ENCODE results near the gene ADM5. TPM values are rescaled to one million over a fixed set of nuclear protein-coding genes. Genes with fewer than 3 reads are reported as not detected.

ADM5 gene
- total RNA-seq, 4 donors from 2014 or later: 0.83 to 4.1 (median 2.5) TPM

DNA sequence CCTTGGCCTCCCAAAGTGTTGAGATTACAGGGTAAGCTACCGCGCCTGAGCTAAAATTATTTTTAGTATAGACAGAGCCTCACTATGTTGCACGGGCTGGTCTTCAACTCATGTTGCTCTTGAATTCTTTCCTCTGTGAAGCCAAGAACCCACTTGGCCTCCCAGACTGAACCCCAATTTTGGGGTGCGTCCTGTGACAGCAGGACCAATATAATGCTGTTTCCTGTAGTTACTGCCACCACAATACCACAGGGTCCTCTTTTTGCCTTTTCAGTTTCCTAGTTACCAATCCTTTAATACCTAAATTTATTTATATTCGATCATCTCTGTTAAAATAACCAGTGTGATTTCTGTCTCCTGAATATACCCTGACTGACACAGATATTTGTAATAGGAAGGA is 40.8 kb downstream of the ADM5 start:
- Histone ChIP-seq H3K36me3 (no peaks in the 10 kb centered on the region), H3K27ac (replicated peaks in 1 of 4) (no peak overlapping the region), H3K27me3 (no peaks in the 10 kb centered on the region), H3K9me3 (no peaks in the 10 kb centered on the region), H3K4me3 (no peak overlapping the region), H3K4me1 (no peaks in the 10 kb centered on the region)
- TF ChIP-seq EP300 (IDR thresholded peaks at IDR 0.05) (no peak), POLR2AphosphoS5 (IDR thresholded peaks at IDR 0.05) (no peak), CTCF (IDR thresholded peaks at IDR 0.05) (no peak), POLR2A (IDR thresholded peaks at IDR 0.05; ENCODE audit: low read depth) (no peak)
- WGBS: 77% methylated on average over 5 of the region's 5 CpGs
- intact Hi-C loops (cut with DNase I): no loop called here
- no peak for DNase-seq (ENCODE audit: extremely low spot score)

DNA sequence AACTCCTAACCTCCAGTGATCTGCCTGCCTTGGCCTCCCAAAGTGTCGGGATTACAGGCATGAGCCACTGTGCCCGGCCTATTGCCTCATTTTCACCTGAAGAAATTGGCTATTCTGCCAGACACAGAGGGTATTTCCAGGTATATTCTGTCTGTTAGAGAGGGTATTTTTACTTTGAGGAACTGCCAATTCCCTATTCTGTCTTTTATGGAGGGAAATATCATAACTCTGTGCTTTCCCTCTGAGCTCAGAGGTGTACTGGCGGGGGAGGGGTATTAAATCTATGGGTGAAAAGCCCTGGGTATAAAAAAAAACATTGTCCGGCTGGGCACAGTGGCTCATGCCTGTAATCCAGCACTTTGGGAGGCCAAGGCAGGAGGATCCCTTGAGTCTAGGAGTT is 48.9 kb downstream of the ADM5 start:
- Histone ChIP-seq H3K9me3 (no peaks in the 10 kb centered on the region), H3K36me3 (no peaks in the 10 kb centered on the region), H3K4me1 (no peaks in the 10 kb centered on the region), H3K4me3 (no peak overlapping the region), H3K27ac (replicated peaks in 1 of 4) (no peak overlapping the region), H3K27me3 (no peaks in the 10 kb centered on the region)
- TF ChIP-seq EP300 (IDR thresholded peaks at IDR 0.05): no peak
- no peak for TF ChIP-seq CTCF (IDR thresholded peaks at IDR 0.05)
- no peak for TF ChIP-seq POLR2AphosphoS5 (IDR thresholded peaks at IDR 0.05)
- no peak for TF ChIP-seq POLR2A (IDR thresholded peaks at IDR 0.05; ENCODE audit: low read depth)
- no peak for DNase-seq (ENCODE audit: extremely low spot score)
- intact Hi-C loops (cut with DNase I): no loop called here
- 85% methylated on average over 4 of the region's 4 CpGs for WGBS

DNA sequence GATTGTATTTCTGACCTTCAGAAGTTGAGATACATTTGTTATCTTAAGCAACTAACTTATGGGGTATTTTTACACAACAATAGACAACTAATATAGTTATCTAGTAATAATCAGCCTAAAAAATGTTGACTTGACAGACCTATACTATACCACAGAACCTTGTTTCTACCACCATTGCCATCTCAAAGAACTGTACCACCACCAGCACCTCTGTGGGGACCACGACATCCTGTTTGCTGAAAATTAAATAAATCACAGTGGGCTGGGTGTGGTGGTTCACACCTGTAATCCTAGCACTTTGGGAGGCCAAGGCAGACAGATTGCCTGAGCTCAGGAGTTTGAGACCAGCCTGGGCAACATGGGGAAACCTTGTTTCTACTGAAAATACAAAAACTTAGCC is 49.7 kb downstream of the ADM5 start:
- Histone ChIP-seq H3K9me3 (no peaks in the 10 kb centered on the region), H3K27me3 (no peaks in the 10 kb centered on the region), H3K36me3 (no peaks in the 10 kb centered on the region), H3K4me1 (no peaks in the 10 kb centered on the region), H3K27ac (replicated peaks in 1 of 4) (no peak overlapping the region), H3K4me3 (no peak overlapping the region)
- TF ChIP-seq EP300 (IDR thresholded peaks at IDR 0.05) (no peak), POLR2AphosphoS5 (IDR thresholded peaks at IDR 0.05) (no peak), POLR2A (IDR thresholded peaks at IDR 0.05; ENCODE audit: low read depth) (no peak), CTCF (IDR thresholded peaks at IDR 0.05) (no peak)
- intact Hi-C loops (cut with DNase I): no loop called here
- no peak for DNase-seq (ENCODE audit: extremely low spot score)
- 86% methylated on average over 1 of the region's 1 CpG for WGBS

- intact Hi-C loops (cut with DNase I): no loop called here
- H3K27ac ChIP-seq (replicated peaks in 1 of 4): no peak overlapping the region
- no peak for TF ChIP-seq POLR2AphosphoS5 (IDR thresholded peaks at IDR 0.05)
- no peak for TF ChIP-seq CTCF (IDR thresholded peaks at IDR 0.05)
- no peak for TF ChIP-seq EP300 (IDR thresholded peaks at IDR 0.05)
- no peak for TF ChIP-seq POLR2A (IDR thresholded peaks at IDR 0.05; ENCODE audit: low read depth)
- no peaks in the 10 kb centered on the region for H3K4me1 ChIP-seq
- no peaks in the 10 kb centered on the region for H3K36me3 ChIP-seq
- H3K9me3 ChIP-seq: no peaks in the 10 kb centered on the region
- DNase-seq (ENCODE audit: extremely low spot score): no peak
- H3K4me3 ChIP-seq: no peak overlapping the region
- no peaks in the 10 kb centered on the region for H3K27me3 ChIP-seq
- WGBS: 91% methylated on average over 8 of the region's 10 CpGs
Observed at GRCh38 chr19:49739933-49740332, 50.5 kb downstream of the ADM5 start.

Small RNA genes within 50 kb of the gene (small RNA-seq; reads per million reads assigned to genes)
- gene MIR5088: 0 reads per million in 3 donors

Other genes starting within 250 kb of the ADM5 start
- gene SLC17A7, start 248.1 kb upstream of the ADM5 start, total RNA-seq: 1 to 10 TPM in 2 of 4 donors, under 1 TPM in 2; 0.83 to 5.2 (median 1.3) TPM
- gene PIH1D1, start 237.8 kb upstream of the ADM5 start, total RNA-seq: 10 to 100 TPM; 73.6 to 84.0 (median 78.4) TPM
- 10 to 100 TPM; 22.1 to 29.1 (median 26.2) TPM for gene ALDH16A1, start 236.4 kb upstream of the ADM5 start, total RNA-seq
- gene FLT3LG, start 215.4 kb upstream of the ADM5 start, total RNA-seq: 10 to 100 TPM in 2 of 4 donors, 1 to 10 TPM in 2; 5.5 to 11.5 (median 10.4) TPM
- gene RPL13A, start 202.0 kb upstream of the ADM5 start, total RNA-seq: 1,000 to 10,000 TPM; 1,843 to 3,096 (median 2,688) TPM
- 1,000 to 10,000 TPM; 1,719 to 5,089 (median 3,692) TPM for gene RPS11, start 193.2 kb upstream of the ADM5 start, total RNA-seq
- gene FCGRT, start 176.9 kb upstream of the ADM5 start, total RNA-seq: 100 to 1,000 TPM; 108 to 234 (median 170) TPM
- 10 to 100 TPM in 3 of 4 donors, 1 to 10 TPM in 1; 9.8 to 22.4 (median 18.0) TPM for gene RCN3, start 161.6 kb upstream of the ADM5 start, total RNA-seq
- gene NOSIP, start 109.0 kb upstream of the ADM5 start, total RNA-seq: 10 to 100 TPM; 51.0 to 71.6 (median 59.2) TPM
- gene PRRG2, start 108.3 kb upstream of the ADM5 start, total RNA-seq: 1 to 10 TPM in 2 of 4 donors, under 1 TPM in 1, not detected in 1; 0.17 to 2.5 (median 1.6) TPM
- 10 to 100 TPM in 3 of 4 donors, 1 to 10 TPM in 1; 9.4 to 29.1 (median 16.3) TPM for gene PRR12, start 98.4 kb upstream of the ADM5 start, total RNA-seq
- gene RRAS, start 49.5 kb upstream of the ADM5 start, total RNA-seq: 100 to 1,000 TPM; 134 to 205 (median 187) TPM
- gene SCAF1, start 47.4 kb upstream of the ADM5 start, total RNA-seq: 10 to 100 TPM; 19.2 to 50.9 (median 30.9) TPM
- 10 to 100 TPM; 38.8 to 61.7 (median 56.7) TPM for gene IRF3, start 23.7 kb upstream of the ADM5 start, total RNA-seq
- gene BCL2L12, start 23.7 kb upstream of the ADM5 start, total RNA-seq: 1 to 10 TPM; 4.2 to 9.9 (median 6.0) TPM
- gene PRMT1, start 12.3 kb upstream of the ADM5 start, total RNA-seq: 100 to 1,000 TPM; 102 to 191 (median 144) TPM
- 1 to 10 TPM; 2.7 to 6.6 (median 3.9) TPM for gene CPT1C, start 1.5 kb downstream of the ADM5 start, total RNA-seq
- under 1 TPM in 1 of 4 donors, not detected in 3; 0.57 TPM for gene TSKS, start 73.7 kb downstream of the ADM5 start, total RNA-seq
- gene AP2A1, start 77.4 kb downstream of the ADM5 start, total RNA-seq: 100 to 1,000 TPM in 1 of 4 donors, 10 to 100 TPM in 3; 56.9 to 114 (median 87.8) TPM
- gene FUZ, start 123.7 kb downstream of the ADM5 start, total RNA-seq: 10 to 100 TPM; 14.1 to 38.0 (median 23.4) TPM
- 10 to 100 TPM; 22.5 to 36.0 (median 34.1) TPM for gene MED25, start 128.7 kb downstream of the ADM5 start, total RNA-seq
- 100 to 1,000 TPM in 1 of 4 donors, 10 to 100 TPM in 3; 60.5 to 102 (median 84.4) TPM for gene PTOV1, start 161.6 kb downstream of the ADM5 start, total RNA-seq
- gene PNKP, start 178.0 kb downstream of the ADM5 start, total RNA-seq: 10 to 100 TPM; 21.4 to 43.7 (median 27.8) TPM
- 10 to 100 TPM; 15.4 to 30.6 (median 21.9) TPM for gene AKT1S1, start 187.8 kb downstream of the ADM5 start, total RNA-seq
- gene TBC1D17, start 188.1 kb downstream of the ADM5 start, total RNA-seq: 10 to 100 TPM; 35.1 to 60.9 (median 44.0) TPM
- gene IL4I1, start 207.3 kb downstream of the ADM5 start, total RNA-seq: under 1 TPM in 2 of 4 donors, not detected in 2; 0.34 to 0.50 TPM
- gene ATF5, start 239.6 kb downstream of the ADM5 start, total RNA-seq: 10 to 100 TPM; 12.0 to 22.0 (median 14.4) TPM
- gene NUP62, start 239.9 kb downstream of the ADM5 start, total RNA-seq: 10 to 100 TPM; 27.0 to 44.3 (median 35.9) TPM